Measurements from ENCODE around the gene SLC6A3. TPM values are rescaled to one million over a fixed set of nuclear protein-coding genes. Genes with fewer than 3 reads are reported as not detected.

The SLC6A3 gene
- total and polyA plus RNA-seq, 10 donors = 0.02 to 0.27 (median 0.07) TPM; not detected in 4

GRCh38 chr5:1384521-1384920 is 60.7 kb downstream of the SLC6A3 start:
- TF ChIP-seq CTCF (IDR thresholded peaks at IDR 0.05 in 8 of 11, conservative IDR thresholded peaks at IDR 0.05 in 3 of 11) (no peak), POLR2AphosphoS5 (IDR thresholded peaks at IDR 0.05) (no peak), POLR2A (IDR thresholded peaks at IDR 0.05) (no peak)
- no peak overlapping the region for H3K27ac ChIP-seq
- intact Hi-C loops (cut with DNase I; ENCODE audit: low total_unique reads) = loop anchor here (10.0 kb wide), 1 partner anchor 260 kb away; no protein-coding TSS in a partner anchor
- H3K36me3 ChIP-seq = no peaks in the 10 kb centered on the region
- peaks cover 5 to 39% (median 27%) of the 10 kb centered on the region in 6 donors for H3K4me1 ChIP-seq
- WGBS, 5 donors = 81 to 94% (median 84%) methylated on average over 9 to 10 of the region's 10 CpGs
- peaks cover 0 to 41% (median 0%) of the 10 kb centered on the region in 7 donors for H3K27me3 ChIP-seq (replicated peaks in 1 of 7)
- peak; percentile 77 for DNase-seq
- peaks cover 0 to 6% (median 0%) of the 10 kb centered on the region in 8 donors for H3K9me3 ChIP-seq
- no peak overlapping the region for H3K4me3 ChIP-seq

- Histone ChIP-seq H3K4me3 (no peak overlapping the region), H3K27ac (no peak overlapping the region), H3K4me1 (peaks cover 5 to 39% (median 27%) of the 10 kb centered on the region in 6 donors), H3K36me3 (no peaks in the 10 kb centered on the region), H3K27me3 (replicated peaks in 1 of 7) (peaks cover 0 to 45% (median 0%) of the 10 kb centered on the region in 7 donors), H3K9me3 (peaks cover 0 to 7% (median 0%) of the 10 kb centered on the region in 8 donors)
- 77 to 80% (median 80%) methylated on average over 7 to 8 of the region's 8 CpGs for WGBS, 5 donors
- TF ChIP-seq POLR2A (IDR thresholded peaks at IDR 0.05) (no peak), POLR2AphosphoS5 (IDR thresholded peaks at IDR 0.05) (no peak), CTCF (IDR thresholded peaks at IDR 0.05 in 8 of 11, conservative IDR thresholded peaks at IDR 0.05 in 3 of 11) (no peak)
- intact Hi-C loops (cut with DNase I; ENCODE audit: low total_unique reads) = loop anchor here (10.0 kb wide), 1 partner anchor 261 kb away; no protein-coding TSS in a partner anchor
- peak; percentile 71 for DNase-seq
These were observed 61.3 kb downstream of the SLC6A3 start for GRCh38 chr5:1383886-1384401.

GRCh38 chr5:1383344-1383743 is 61.9 kb downstream of the SLC6A3 start:
- H3K27me3 ChIP-seq (replicated peaks in 1 of 7) = peaks cover 0 to 39% (median 0%) of the 10 kb centered on the region in 7 donors
- no peak overlapping the region for H3K4me3 ChIP-seq
- TF ChIP-seq POLR2AphosphoS5 (IDR thresholded peaks at IDR 0.05) (no peak), CTCF (IDR thresholded peaks at IDR 0.05 in 8 of 11, conservative IDR thresholded peaks at IDR 0.05 in 3 of 11) (no peak), POLR2A (IDR thresholded peaks at IDR 0.05) (no peak)
- intact Hi-C loops (cut with DNase I; ENCODE audit: low total_unique reads) = loop anchor here (10.0 kb wide), 1 partner anchor 261 kb away; no protein-coding TSS in a partner anchor
- H3K36me3 ChIP-seq = no peaks in the 10 kb centered on the region
- peak; percentile 70 for DNase-seq
- H3K9me3 ChIP-seq = peaks cover 0 to 7% (median 0%) of the 10 kb centered on the region in 8 donors
- peaks cover 5 to 39% (median 27%) of the 10 kb centered on the region in 6 donors for H3K4me1 ChIP-seq
- H3K27ac ChIP-seq = no peak overlapping the region
- 83 to 94% (median 85%) methylated on average over 13 to 17 of the region's 17 CpGs for WGBS, 5 donors

GRCh38 chr5:1382248-1382700 is 63.0 kb downstream of the SLC6A3 start:
- peak; percentile 69 for DNase-seq
- intact Hi-C loops (cut with DNase I; ENCODE audit: low total_unique reads) = loop anchor here (10.0 kb wide), 1 partner anchor 263 kb away; no protein-coding TSS in a partner anchor
- H3K27ac ChIP-seq = no peak overlapping the region
- H3K4me1 ChIP-seq = peaks cover 5 to 37% (median 27%) of the 10 kb centered on the region in 6 donors
- TF ChIP-seq CTCF (IDR thresholded peaks at IDR 0.05 in 8 of 11, conservative IDR thresholded peaks at IDR 0.05 in 3 of 11) (no peak), POLR2AphosphoS5 (IDR thresholded peaks at IDR 0.05) (no peak), POLR2A (IDR thresholded peaks at IDR 0.05) (no peak)
- WGBS, 5 donors = 76 to 90% (median 86%) methylated on average over 13 to 18 of the region's 18 CpGs
- no peaks in the 10 kb centered on the region for H3K36me3 ChIP-seq
- H3K4me3 ChIP-seq = no peak overlapping the region
- peaks cover 0 to 7% (median 0%) of the 10 kb centered on the region in 8 donors for H3K9me3 ChIP-seq
- H3K27me3 ChIP-seq (replicated peaks in 1 of 7) = peaks cover 0 to 33% (median 0%) of the 10 kb centered on the region in 7 donors

Measured in spleen (tissue), 11 donors.